GM12878 (cell line): ENCODE measurements around the gene ASNSD1. TPM values are rescaled to one million over a fixed set of nuclear protein-coding genes. Genes with fewer than 3 reads are reported as not detected.
"Not testable (repeated sequence)": the region's sequence is repeated elsewhere in the genome, so short reads cannot be mapped to it uniquely, and the experiment has no call there.

ENCODE experiments used
- ATAC-seq: fragments of 200-7000 bp; cut with Tn5 transposase; 3 replicates; pipeline ENCODE4 v1.9.1; 2020; ENCODE audit warnings: mild to moderate bottlenecking, moderate library complexity
- BruUV-seq: library from RNA; stranded (reverse); fragments of 400-500 nt; replicated peaks from 2 replicates; lab custom pipeline; 2021; lab: Mats Ljungman, UMichigan
- CTCF ChIA-PET: fragments of 300-600 bp; sonication (Branson Sonifier 250); formaldehyde crosslinking; extraction: SDS; loops from one replicate; lab custom pipeline; 2021; ENCODE audit warnings: inconsistent platforms; lab: Yijun Ruan, JAX
- POLR2A ChIA-PET: fragments of 350-600 bp; formaldehyde crosslinking; extraction: SDS; loops from one replicate; lab custom pipeline; 2021; ENCODE audit warnings: inconsistent platforms; lab: Charles Lee
- RAD21 ChIA-PET: fragments of 300-600 bp; sonication (Branson Sonifier 250); formaldehyde crosslinking; loops from one replicate; lab custom pipeline; 2023; ENCODE audit warnings: antibody characterized with exemption; ENCODE audit not compliant: unreplicated experiment; lab: Charles Lee
- SMC1A ChIA-PET: fragments of 300-600 bp; sonication (Branson Sonifier 250); formaldehyde crosslinking; loops from one replicate; lab custom pipeline; 2023; ENCODE audit not compliant: unreplicated experiment, uncharacterized antibody; lab: Charles Lee
- DNase-seq: peaks from one replicate; pipeline ENCODE4 v3.0.0-alpha.2; 2011; ENCODE audit warnings: low read depth, low spot score
- FAIRE-seq: peaks from 3 replicates; lab custom pipeline; 2011; peaks lifted over from hg19 to GRCh38; lab: Jason Lieb, UNC
- H2AFZ ChIP-seq: 2 replicates; pipeline ENCODE4 v1.6.0; 2011; ENCODE audit warnings: low read depth, low read length, control low read depth; ENCODE audit not compliant: control insufficient read depth
- H3K27ac ChIP-seq: 2 replicates; pipeline ENCODE4 v1.5.1; 2011; ENCODE audit warnings: control low read depth; ENCODE audit not compliant: control insufficient read depth, insufficient read depth
- H3K27me3 ChIP-seq, 2 experiments: replicated peaks in 1 of 2; 2 replicates each; pipeline versions ENCODE4 v1.6.0 to v1.6.1; 2011; ENCODE audit warnings: low read length in 1 of 2; ENCODE audit not compliant: control insufficient read depth in 2 of 2, insufficient read depth in 2 of 2
- H3K36me3 ChIP-seq, 2 experiments: 2 replicates each; pipeline ENCODE4 v1.5.1; 2011; ENCODE audit warnings: low read length in 1 of 2; ENCODE audit not compliant: control insufficient read depth in 2 of 2, insufficient read depth in 2 of 2
- H3K4me1 ChIP-seq: 2 replicates; pipeline ENCODE4 v1.6.1; 2011; ENCODE audit warnings: mild to moderate bottlenecking, low read length, moderate library complexity, mixed read lengths; ENCODE audit not compliant: control insufficient read depth, insufficient read depth
- H3K4me2 ChIP-seq: 2 replicates; pipeline ENCODE4 v1.6.0; 2011; ENCODE audit warnings: control low read depth; ENCODE audit not compliant: control insufficient read depth, insufficient read depth
- H3K4me3 ChIP-seq: fragments of 200-600 bp; sonication (generic); 2 replicates; pipeline ENCODE4 v1.5.1; 2016
- H3K79me2 ChIP-seq: 2 replicates; pipeline ENCODE4 v1.6.0; 2011; ENCODE audit warnings: low read length; ENCODE audit not compliant: control insufficient read depth, insufficient read depth
- H3K9ac ChIP-seq: 2 replicates; pipeline ENCODE4 v1.8.0; 2011; ENCODE audit warnings: low read length, control low read depth, mixed read lengths; ENCODE audit not compliant: control insufficient read depth, insufficient read depth
- H3K9me3 ChIP-seq: replicated peaks from 3 replicates; pipeline ENCODE4 v1.5.1; 2011; ENCODE audit warnings: mild to moderate bottlenecking, low read length; ENCODE audit not compliant: control insufficient read depth, insufficient read depth
- H4K20me1 ChIP-seq: 2 replicates; pipeline ENCODE4 v1.6.0; 2011; ENCODE audit not compliant: control insufficient read depth, insufficient read depth
- EED ChIP-seq: sonication (generic); IDR thresholded peaks from 2 replicates; pipeline ENCODE4 v1.6.1; 2016; ENCODE audit warnings: antibody characterized with exemption, low read depth
- GATAD2B ChIP-seq: fragments of 450-650 bp; conservative IDR thresholded peaks from 2 replicates; pipeline ENCODE4 v1.6.1; 2017; ENCODE audit warnings: low read depth, mild to moderate bottlenecking, moderate library complexity
- MAX ChIP-seq: IDR thresholded peaks from 2 replicates; pipeline ENCODE4 v1.6.1; 2012; ENCODE audit warnings: low read depth, low read length, improper control_type of control experiment
- PKNOX1 ChIP-seq: fragments of 450-650 bp; IDR thresholded peaks from 2 replicates; pipeline ENCODE4 v1.6.1; 2016; ENCODE audit warnings: mild to moderate bottlenecking
- RUNX3 ChIP-seq: IDR thresholded peaks from 2 replicates; pipeline ENCODE4 v1.6.1; 2012; ENCODE audit warnings: low read length, inconsistent platforms
- SMAD1 ChIP-seq: fragments of 450-650 bp; IDR thresholded peaks from 2 replicates; pipeline ENCODE4 v1.6.1; 2018; ENCODE audit warnings: mild to moderate bottlenecking, low read depth; ENCODE audit not compliant: partially characterized antibody
- SPI1 ChIP-seq: IDR thresholded peaks from 2 replicates; pipeline ENCODE4 v1.6.1; 2011; ENCODE audit warnings: low read depth, mild to moderate bottlenecking, low read length, moderate library complexity, borderline replicate concordance; ENCODE audit not compliant: insufficient read depth
- WGBS: methylation state at CpG from one replicate; pipeline ENCODE4 v1.1.6; 2016; ENCODE audit warnings: low lambda C conversion rate; ENCODE audit not compliant: insufficient replicate concordance, insufficient coverage; ENCODE audit errors: missing lambda C conversion rate; 5-methylcytosine and 5-hydroxymethylcytosine counted together
- in situ Hi-C: fragments of 300-500 bp; cut with MboI; formaldehyde crosslinking; loops from 9 replicates; pipeline ENCODE4 v1.14.3; 2018; ENCODE audit warnings: mixed read lengths
- intact Hi-C: fragments of 100-400 bp; cut with micrococcal nuclease; formaldehyde crosslinking; loops from one replicate; pipeline ENCODE4 v1.14.2; 2022; ENCODE audit not compliant: unreplicated experiment
- polyA plus RNA-seq, 11 experiments: library from polyadenylated mRNA; depleted of rRNA in 4 of 11; unstranded in 6 of 11; stranded (reverse) in 5 of 11; fragments of >200 nt; fragmentation: Nextera tagmentation in 4 of 11; fragmentation: Illumina TruSeq in 1 of 11; extraction: Ambion mirVana in 4 of 11; extraction: Trizol in 1 of 11; gene quantifications; 1 replicate in 1 of 11; 2 replicates in 10 of 11; pipeline versions ENCODE4 v1.2.1 to v1.2.3, GENCODE V29; 2011 to 2016; ENCODE audit warnings: inconsistent platforms in 2 of 11, missing spikeins in 2 of 11, low read depth in 1 of 11
- total RNA-seq, 4 experiments: library from RNA; depleted of rRNA in 3 of 4; stranded (reverse); fragments of >200 nt in 3 of 4; fragmentation: Illumina TruSeq in 1 of 4; extraction: Trizol in 1 of 4; gene quantifications; 2 replicates each; pipeline versions ENCODE4 v1.2.1 to v1.2.3, GENCODE V29; 2013 to 2021

Gene ASNSD1
- total and polyA plus RNA-seq, 10 of the 15 experiments (the other 5 are each of a cell fraction or from before 2014, with no cell fraction given) = 39.1 to 89.8 (median 72.1) TPM

- H3K79me2 ChIP-seq = no peaks in the 10 kb centered on the region
- H3K9me3 ChIP-seq = no peaks in the 10 kb centered on the region
- intact Hi-C loops (no loop called here), in situ Hi-C loops (no loop called here)
- ChIA-PET SMC1A (interaction anchor here (1.4 to 1.9 kb wide), 2 partner anchors 10 to 12 kb away, joined by 5 to 7 read pairs; partner anchors contain the start of gene ANKAR), RAD21 (interaction anchor here (1.5 kb wide), 1 partner anchor 24 kb away, joined by 6 read pairs; the partner anchor contains the start of gene ASNSD1), CTCF (interaction anchor here (0.7 to 1.7 kb wide), 3 partner anchors 9 to 11 kb away, joined by 3 to 5 read pairs (median 3); partner anchors contain the start of gene ANKAR), POLR2A (no interaction called here)
- H3K27me3 ChIP-seq = no peaks in the 10 kb centered on the region
- peak; percentile 54 for ATAC-seq
- H2AFZ ChIP-seq = no peak overlapping the region
- TF ChIP-seq RUNX3 (peak; percentile 63), SPI1 (peak; percentile 17; the same call in 1 of the 2 replicates), EED (no peak), GATAD2B (no peak), SMAD1 (peak; percentile 26), PKNOX1 (peak; percentile 41; the same call in 1 of the 2 replicates), MAX (no peak)
- no peak for DNase-seq
- FAIRE-seq = no peak
- H4K20me1 ChIP-seq = no peaks in the 10 kb centered on the region
- H3K9ac ChIP-seq = no peak overlapping the region
- no peak overlapping the region for H3K27ac ChIP-seq
- H3K4me2 ChIP-seq = no peak overlapping the region
- BruUV-seq = no TSS peak
- H3K4me1 ChIP-seq = peaks cover 5% of the 10 kb centered on the region; the same call in 1 of the 2 replicates
- no peaks in the 10 kb centered on the region for H3K36me3 ChIP-seq
- WGBS = 69% methylated on average over 2 of the region's 2 CpGs
- H3K4me3 ChIP-seq = no peak overlapping the region
Observed at GRCh38 chr2:189685540-189686229, 24.4 kb downstream of the ASNSD1 start.

- POLR2A ChIA-PET, H3K4me1 ChIP-seq, H3K9me3 ChIP-seq, H3K4me2 ChIP-seq, DNase-seq, H3K79me2 ChIP-seq, H3K36me3 ChIP-seq, ATAC-seq, BruUV-seq, H4K20me1 ChIP-seq, in situ Hi-C loops, SMC1A ChIA-PET, intact Hi-C loops, H3K9ac ChIP-seq, H2AFZ ChIP-seq, H3K27ac ChIP-seq, H3K4me3 ChIP-seq, RAD21 ChIA-PET, FAIRE-seq, H3K27me3 ChIP-seq: not testable (repeated sequence)
- CTCF ChIA-PET = interaction anchor here (1.0 to 1.2 kb wide), 2 partner anchors 9 to 11 kb away, joined by 3 to 4 read pairs; no protein-coding TSS in a partner anchor
- 17% methylated on average over 1 of the region's 1 CpG for WGBS
Observed at GRCh38 chr2:189687796-189688195, 26.5 kb downstream of the ASNSD1 start.
